Measurements from ENCODE around the gene AGA.

Gene AGA

GRCh38 chr4:177441803-177442622, at the start of gene AGA:
Gene AGA, minus strand, starts transcription at chr4:177442437. Its CDS starts 62 bp downstream, at chr4:177442375.
- peak; percentile 95 for DNase-seq (ENCODE audit: low spot score)

- no peak for DNase-seq (ENCODE audit: low spot score)
Measured at GRCh38 chr4:177492022-177492421, 49.8 kb upstream of the AGA start.

DNA sequence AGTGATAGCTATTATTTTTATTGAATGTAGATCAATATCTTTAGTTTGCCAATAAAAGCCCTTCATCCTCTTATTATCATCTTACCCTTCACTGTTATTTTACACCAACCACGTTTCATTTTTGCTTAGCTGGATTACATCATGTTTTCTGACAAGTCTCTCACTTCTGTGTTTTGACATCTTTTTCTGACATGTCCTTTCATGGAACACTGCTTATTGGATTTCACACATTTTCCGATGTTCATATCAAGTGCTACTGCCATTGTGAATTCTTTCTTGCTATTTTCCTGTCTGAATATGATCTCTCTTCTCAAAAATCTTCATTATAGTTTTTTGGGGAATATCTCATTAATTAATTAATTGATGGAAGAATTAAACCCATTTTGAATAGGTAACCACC, 48.5 kb upstream of the AGA start:
- no peak for DNase-seq (ENCODE audit: low spot score)

DNA sequence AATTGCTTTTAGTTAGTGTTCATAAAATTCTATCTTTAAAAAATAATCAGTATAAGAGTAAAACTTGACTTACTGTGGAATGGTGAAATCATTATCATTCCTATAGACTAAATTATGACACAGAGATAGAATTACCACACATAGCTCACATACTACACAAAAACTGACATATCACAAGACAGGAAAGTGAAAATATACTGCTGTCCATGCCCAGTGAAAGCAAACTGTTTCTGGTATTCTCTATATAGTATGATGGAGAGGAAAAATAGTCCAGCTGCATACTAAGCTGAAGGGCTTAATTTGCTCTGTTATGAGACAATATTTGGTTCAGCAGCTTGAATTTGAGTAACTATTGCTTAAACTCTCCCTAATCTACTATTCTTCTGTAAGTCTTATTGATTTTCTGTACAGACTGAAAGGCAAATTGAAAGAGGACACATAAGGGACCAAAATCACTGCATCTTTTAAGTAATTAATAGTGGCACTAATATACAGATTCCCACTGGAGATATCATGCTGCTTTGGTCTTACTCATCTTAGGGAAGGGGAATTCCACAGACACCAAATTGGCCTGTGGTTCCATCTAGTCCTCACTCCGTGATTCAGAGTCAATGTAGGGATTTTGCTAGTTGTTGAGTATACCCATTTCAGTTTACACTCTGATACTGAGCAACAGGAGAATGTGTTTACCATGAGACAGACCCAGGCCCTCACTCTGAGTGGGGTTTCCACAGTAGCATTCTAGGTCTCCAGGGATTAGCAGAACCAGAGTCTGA, 47.4 kb upstream of the AGA start:
- DNase-seq (ENCODE audit: low spot score) = no peak

DNA sequence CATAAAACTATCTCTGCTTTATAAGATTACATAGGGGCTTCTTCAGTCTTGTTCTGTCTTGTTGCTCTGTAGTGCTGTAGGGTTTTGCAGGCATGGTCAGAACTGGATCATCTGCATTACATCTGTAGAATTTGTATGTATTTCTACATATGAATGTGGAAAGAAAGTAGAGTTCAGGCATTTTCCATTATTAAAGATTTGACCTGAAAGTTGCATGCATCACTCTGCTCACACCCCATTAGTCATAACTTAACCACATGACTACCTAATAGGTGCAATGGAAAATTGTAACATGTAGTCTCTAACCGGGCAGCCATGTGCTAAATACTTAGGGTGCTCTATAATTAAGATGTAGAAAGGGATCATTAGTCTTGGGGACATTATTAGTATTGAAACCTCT, 45.7 kb upstream of the AGA start:
- no peak for DNase-seq (ENCODE audit: low spot score)

- no peak for DNase-seq (ENCODE audit: low spot score)
Measured at GRCh38 chr4:177485528-177485927, 43.3 kb upstream of the AGA start.

GRCh38 chr4:177484613-177485021, 42.4 kb upstream of the AGA start:
- no peak for DNase-seq (ENCODE audit: low spot score)

- no peak for DNase-seq (ENCODE audit: low spot score)
Measured at GRCh38 chr4:177483760-177484159, 41.5 kb upstream of the AGA start.

DNA sequence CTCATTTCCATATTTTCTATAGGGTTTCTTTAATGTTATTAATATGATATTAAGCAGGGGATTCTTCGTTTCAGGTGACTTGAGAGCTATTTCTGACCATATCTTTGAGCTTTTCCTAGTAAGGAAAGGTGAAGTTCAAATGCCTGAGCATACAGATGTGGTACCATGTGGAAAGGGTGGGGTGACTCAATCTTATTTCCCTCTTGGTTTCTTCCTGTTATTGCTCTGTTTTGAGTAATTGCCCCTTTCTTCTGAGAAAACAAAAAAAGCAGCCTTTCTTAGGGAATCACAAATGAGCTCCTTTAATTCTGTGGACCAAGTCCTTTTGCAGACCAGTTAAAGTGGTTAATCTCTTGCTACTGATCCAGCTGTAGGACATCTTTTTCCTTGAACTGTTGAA, 41.0 kb upstream of the AGA start:
- DNase-seq (ENCODE audit: low spot score) = no peak

- no peak for DNase-seq (ENCODE audit: low spot score)
Measured at GRCh38 chr4:177482367-177482766, 40.1 kb upstream of the AGA start.

DNA sequence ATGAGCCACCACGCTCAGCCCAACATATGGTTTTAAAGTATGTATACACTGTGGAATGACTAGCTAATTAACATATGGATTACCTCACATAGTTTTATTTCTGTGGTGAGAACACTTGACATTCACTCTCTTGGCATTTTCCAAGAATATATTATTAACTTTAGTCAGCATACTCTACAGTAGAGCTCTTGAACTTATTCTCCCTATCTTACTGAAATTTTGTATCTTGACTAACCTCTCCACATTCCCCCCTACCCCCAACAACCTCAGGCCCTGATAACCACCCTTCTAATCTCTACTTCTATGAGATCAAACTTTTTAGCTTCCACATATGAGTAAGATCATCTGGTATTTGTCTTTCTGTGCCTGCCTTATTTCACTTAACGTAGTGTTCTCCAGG, 38.6 kb upstream of the AGA start:
- DNase-seq (ENCODE audit: low spot score) = no peak

- DNase-seq (ENCODE audit: low spot score) = no peak
Measured at GRCh38 chr4:177479063-177479462, 36.8 kb upstream of the AGA start.

DNA sequence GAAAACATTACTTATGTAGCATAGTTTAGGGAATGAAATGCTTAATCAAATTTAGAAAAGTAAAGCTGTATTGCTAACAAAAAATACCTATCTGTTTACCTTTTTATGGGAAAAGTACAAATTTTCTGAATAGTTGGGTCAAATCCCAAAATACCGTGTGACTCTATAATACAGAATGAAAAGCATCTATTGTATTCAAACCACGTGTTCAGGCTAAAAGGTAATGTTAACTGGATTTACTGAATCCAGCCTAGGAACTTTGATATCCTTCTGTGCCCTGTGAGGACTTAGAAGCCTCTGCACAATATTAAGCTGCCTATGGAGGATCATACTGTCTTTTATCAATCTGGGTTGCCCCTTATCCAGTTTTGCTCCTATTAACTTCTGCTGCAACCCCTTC, 36.3 kb upstream of the AGA start:
- DNase-seq (ENCODE audit: low spot score) = no peak

DNA sequence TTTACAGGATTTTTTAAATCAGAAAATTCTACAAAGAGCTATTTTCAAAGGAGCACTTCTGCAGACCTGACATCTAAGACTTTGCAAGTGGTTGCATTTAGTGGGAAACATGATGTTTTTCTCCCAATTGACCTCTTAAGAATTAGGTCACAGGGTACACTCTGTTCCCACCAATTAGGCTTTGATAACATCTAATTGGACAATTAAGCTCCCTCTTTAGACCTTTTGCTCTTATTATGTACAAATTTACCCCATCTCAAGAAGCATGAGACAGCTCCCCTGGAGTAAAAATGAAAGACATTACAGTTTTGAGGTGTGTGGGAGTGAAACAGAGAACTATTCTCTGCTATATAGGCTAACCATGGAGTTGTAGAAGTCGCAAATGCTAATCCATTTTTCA, 31.8 kb upstream of the AGA start:
- DNase-seq (ENCODE audit: low spot score) = no peak

- DNase-seq (ENCODE audit: low spot score) = no peak
Measured at GRCh38 chr4:177464026-177464425, 21.8 kb upstream of the AGA start.

DNA sequence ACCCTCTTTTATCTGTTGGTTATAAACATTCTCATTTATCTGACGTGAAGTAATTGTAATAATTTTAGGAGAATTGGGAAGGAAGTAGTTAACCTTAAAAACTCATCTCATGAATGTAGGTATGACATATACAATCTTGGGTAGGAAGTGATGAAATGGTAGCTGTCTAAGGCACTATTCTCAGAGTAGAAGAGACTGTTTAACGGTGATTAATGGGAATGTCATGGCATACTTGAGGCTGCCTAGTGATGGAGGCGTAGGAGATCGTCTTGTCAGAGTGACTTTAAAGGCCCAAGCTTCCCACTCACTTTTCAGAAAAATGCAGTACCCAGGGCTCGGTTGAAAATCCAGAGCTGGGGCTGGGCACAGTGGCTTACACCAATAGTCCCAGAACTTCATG, 19.4 kb upstream of the AGA start:
- DNase-seq (ENCODE audit: low spot score) = no peak

DNA sequence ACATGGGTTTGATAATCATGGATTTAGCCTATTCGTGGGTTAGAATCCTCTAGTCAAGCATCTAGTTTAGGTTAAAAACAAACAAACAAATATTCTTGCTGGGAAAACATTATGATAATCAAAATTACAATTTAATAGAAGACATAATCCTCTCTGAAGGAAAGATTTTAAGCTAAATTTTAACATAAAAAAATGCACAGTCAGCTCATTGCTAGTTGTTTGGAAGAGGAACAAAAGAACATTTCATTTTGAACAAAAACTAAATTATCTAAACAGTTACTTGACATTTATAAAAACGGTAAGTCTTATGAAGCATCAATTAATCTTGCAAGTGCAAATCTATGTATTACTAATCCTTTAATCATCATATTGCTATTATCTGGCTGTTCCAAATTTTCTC, 18.2 kb upstream of the AGA start:
- DNase-seq (ENCODE audit: low spot score) = no peak

DNA sequence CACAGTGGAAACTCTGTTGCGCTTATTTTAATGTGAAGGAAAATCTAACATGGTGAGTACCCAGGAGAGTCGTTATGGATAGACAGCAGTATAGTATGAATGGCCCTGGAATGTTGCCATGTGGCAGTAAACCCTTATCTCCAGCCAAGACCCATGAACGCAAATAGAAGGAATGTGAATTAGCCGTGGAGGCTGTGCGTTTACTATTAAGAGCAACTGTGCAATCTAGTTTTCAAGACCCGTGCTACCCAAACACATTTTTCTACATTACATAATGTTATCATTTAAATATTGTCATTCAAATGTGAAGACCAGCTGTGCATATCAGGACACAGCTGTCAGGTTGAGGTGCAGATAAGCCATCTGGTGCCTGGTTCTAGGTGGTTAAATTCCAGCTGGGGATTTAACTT, 13.3 kb upstream of the AGA start:
- DNase-seq (ENCODE audit: low spot score) = no peak

DNA sequence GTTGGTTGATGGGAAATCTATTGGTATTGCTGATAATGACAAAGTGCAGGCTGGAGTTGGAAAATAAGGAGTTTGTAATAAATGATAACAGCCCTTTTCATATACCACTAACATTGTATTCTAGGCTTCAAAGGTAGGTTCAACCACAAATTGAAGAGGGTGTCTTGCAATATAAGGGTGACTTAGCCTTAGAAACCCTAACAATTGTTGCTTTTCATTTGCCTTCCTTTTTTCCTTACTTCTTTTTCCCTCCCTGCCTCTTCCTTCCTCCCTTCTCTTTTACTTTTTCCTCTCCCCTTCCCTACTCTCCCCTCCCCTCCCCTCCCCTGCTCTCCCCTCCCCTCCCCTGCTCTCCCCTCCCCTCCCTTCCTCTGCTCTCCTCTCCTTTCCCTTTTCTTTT, 10.9 kb upstream of the AGA start:
- DNase-seq (ENCODE audit: low spot score) = no peak

GRCh38 chr4:177451108-177451500, 8.9 kb upstream of the AGA start:
- no peak for DNase-seq (ENCODE audit: low spot score)

DNA sequence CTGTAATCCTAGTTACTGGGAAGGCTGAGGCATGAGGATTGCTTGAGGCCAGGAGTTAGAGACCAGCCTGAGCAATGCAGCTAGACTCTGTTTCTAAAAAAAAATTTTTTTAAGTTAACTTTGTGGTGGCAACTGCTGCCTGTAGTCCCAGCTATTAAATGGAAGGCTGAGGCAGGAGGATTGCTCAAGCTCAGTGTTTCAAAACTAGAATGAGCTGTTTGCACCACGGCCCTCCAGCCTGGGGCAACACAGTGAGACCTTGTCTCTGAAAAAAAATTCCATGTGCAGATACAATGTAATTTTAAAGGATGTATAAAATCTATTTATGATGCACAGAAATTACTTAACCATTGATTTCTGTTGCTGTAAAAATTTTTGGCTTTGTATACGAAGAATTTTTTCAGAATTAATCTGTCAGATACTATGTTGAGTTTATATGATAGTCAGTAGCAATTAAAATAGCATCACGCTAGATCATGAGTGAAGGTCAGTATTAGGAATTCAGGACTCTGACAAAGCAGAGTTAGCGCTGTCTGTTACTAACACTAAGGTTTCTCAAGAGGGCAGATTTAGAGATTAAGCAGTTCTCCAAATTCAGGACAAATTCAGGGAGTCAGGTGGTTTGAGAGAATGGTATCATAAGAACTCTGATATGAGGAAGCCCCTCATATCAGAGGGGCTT, 8.3 kb upstream of the AGA start:
- no peak for DNase-seq (ENCODE audit: low spot score)

DNA sequence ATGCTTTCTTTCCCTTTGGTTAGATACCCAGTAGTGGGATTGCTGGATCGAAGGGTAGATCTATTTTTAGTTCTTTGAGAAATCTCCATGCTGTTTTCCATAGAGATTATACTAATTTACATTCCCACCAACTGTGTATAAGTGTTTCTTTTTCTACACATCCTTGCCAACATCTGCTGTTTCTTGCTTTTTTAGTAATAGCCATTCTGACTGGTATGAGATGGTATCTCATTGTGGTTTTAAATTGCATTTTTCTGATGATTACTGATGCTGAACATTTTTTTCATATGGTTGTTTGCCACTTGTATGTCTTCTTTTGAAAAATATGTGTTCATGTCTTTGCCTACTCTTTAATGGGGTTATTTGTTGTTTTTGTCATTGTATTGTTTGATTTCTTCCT, 6.6 kb upstream of the AGA start:
- no peak for DNase-seq (ENCODE audit: low spot score)

GRCh38 chr4:177447417-177448004, 5.3 kb upstream of the AGA start:
- DNase-seq (ENCODE audit: low spot score) = no peak

Measured in CD4-positive, alpha-beta T cell treated with Interleukin-15 for 4 hours (primary cell).